ENCODE data around the gene MAP4K3.
"Not testable (repeated sequence)": the region's sequence is repeated elsewhere in the genome, so short reads cannot be mapped to it uniquely, and the experiment has no call there.

MAP4K3 gene

DNA sequence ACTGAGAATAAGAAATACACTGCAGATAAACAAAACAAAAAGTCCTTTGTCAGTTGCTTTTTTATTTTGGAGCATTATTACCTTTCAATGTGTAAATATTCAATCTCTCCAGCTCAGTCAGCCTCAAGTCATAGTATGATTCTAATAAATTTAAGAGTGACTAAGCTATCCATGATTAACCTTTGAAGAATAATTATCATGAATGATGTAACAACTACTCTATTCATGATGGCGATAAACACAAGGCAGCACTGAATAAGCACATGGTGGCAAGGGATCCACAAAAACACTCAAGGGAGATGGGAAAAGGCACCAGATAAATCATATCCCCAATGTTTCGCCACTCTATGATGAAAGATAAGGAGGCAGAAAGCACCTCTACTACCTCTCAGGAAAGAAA lies 67.0 kb downstream of the MAP4K3 start:
- peak; percentile 34 for DNase-seq (ENCODE audit: low read depth)

GRCh38 chr2:39368846-39369245 lies 68.2 kb downstream of the MAP4K3 start:
- DNase-seq (ENCODE audit: low read depth) = no peak

- DNase-seq (ENCODE audit: low read depth) = no peak
Observed at GRCh38 chr2:39368376-39368775, 68.7 kb downstream of the MAP4K3 start.

- no peak for DNase-seq (ENCODE audit: low read depth)
Observed at GRCh38 chr2:39362595-39362994, 74.5 kb downstream of the MAP4K3 start.

DNA sequence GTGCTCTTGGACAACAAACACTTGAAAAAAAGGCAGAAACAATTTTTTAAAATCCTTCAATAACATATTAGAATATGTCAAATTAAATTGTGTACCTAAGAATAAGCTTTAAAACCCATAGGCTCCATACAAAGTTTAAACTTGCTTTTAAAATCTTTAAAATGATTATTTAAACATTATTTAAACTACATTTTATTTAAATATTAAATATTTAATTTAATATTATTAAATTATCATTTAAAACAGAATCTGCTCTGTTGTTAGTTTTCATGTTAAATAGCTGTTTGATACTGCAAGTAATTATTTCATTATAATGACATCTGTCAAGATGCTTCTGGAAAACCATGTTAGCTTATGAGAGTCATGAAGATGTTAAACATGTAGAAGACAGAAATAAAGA lies 75.6 kb downstream of the MAP4K3 start:
- DNase-seq (ENCODE audit: low read depth) = no peak

DNA sequence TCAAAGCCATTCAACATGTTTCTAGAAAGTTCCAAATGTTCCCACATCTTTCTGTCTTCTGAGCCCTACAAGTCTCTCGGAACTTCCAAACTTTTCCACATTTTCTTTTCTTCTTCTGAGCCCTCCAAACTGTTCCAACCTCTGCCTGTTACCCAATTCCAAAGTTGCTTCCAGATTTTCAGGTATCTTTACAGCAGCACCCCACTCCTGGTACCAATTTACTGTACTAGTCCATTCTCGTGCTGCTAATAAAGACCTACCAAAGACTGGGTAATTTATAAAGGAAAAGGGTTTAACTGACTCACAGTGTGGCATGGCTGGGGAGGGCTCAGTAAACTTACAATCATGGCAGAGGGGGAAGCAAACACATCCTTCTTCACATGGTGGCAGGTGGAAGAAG lies 76.7 kb downstream of the MAP4K3 start:
- not testable (repeated sequence) for DNase-seq (ENCODE audit: low read depth)

- no peak for DNase-seq (ENCODE audit: low read depth)
Observed at GRCh38 chr2:39359453-39360038, 77.5 kb downstream of the MAP4K3 start.

GRCh38 chr2:39356922-39357639 lies 80.0 kb downstream of the MAP4K3 start:
- no peak for DNase-seq (ENCODE audit: low read depth)

- no peak for DNase-seq (ENCODE audit: low read depth)
Observed at GRCh38 chr2:39350658-39351057, 86.4 kb downstream of the MAP4K3 start.

GRCh38 chr2:39338502-39338901 lies 98.6 kb downstream of the MAP4K3 start:
- no peak for DNase-seq (ENCODE audit: low read depth)

- DNase-seq (ENCODE audit: low read depth) = no peak
Observed at GRCh38 chr2:39335930-39336329, 101.2 kb downstream of the MAP4K3 start.

DNA sequence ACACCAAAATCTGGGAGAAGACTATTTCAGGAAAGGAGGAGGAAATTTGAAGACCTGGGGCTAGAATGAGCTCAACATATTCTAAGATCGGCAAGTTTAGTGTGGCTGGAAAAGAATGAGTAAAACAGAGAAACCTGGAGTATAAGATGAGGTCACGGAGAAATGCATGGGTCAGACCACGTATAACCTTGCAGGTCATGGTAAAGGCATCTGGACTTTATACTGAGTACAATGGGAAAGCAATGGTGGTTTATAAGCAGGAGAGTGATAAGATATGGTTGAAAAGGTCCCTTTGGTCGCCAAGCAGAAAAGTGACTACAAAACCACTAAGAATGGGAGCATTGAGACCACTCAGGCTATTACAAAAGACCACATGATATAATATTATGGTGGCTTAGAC lies 102.1 kb downstream of the MAP4K3 start:
- DNase-seq (ENCODE audit: low read depth) = no peak

DNA sequence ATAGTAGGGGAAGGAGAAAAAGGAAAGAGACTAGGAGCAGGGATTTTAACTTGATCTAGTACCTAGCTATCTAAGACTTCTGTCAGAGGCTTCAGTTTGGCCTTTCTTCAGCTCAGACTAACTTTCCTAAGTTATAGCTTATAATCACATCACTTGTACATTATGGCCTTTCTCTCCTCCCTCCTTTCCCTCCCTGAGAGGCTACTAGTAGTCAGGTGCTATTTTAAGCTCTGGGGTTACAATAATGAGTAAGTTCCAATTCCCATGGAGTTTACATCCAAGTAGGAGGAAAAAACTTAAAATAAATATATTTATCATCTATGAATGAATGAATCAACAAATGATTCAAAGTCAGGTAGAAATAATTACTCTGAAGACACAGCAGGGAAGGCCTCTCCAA lies 102.6 kb downstream of the MAP4K3 start:
- no peak for DNase-seq (ENCODE audit: low read depth)

GRCh38 chr2:39326644-39327043 lies 110.4 kb downstream of the MAP4K3 start:
- peak; percentile 9 for DNase-seq (ENCODE audit: low read depth)

- peak; percentile 70 for DNase-seq (ENCODE audit: low read depth)
Observed at GRCh38 chr2:39325966-39326365, 111.1 kb downstream of the MAP4K3 start.

GRCh38 chr2:39321056-39322035 lies 115.7 kb downstream of the MAP4K3 start:
- DNase-seq (ENCODE audit: low read depth) = not testable (repeated sequence)

DNA sequence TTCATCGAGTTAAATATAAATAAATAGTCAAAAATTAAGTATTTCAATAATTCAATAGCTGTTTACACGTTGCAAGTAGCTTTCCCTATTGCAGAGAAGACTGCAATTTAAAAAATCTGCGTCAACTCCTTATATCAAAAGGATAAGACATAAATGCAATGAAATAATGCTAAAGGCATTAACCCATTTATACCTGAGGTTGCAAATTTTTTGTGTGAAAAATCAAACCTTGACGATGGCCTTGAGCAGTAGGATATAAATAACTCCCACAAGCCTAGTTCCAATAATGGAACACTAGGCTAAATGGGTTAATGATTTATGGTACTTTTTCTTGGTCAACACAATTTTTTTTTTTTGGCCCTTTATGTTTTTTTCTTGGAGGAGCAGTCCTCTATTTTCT lies 116.9 kb downstream of the MAP4K3 start:
- DNase-seq (ENCODE audit: low read depth) = no peak

GRCh38 chr2:39313575-39313974 lies 123.5 kb downstream of the MAP4K3 start:
- peak; percentile 73 for DNase-seq (ENCODE audit: low read depth)

DNA sequence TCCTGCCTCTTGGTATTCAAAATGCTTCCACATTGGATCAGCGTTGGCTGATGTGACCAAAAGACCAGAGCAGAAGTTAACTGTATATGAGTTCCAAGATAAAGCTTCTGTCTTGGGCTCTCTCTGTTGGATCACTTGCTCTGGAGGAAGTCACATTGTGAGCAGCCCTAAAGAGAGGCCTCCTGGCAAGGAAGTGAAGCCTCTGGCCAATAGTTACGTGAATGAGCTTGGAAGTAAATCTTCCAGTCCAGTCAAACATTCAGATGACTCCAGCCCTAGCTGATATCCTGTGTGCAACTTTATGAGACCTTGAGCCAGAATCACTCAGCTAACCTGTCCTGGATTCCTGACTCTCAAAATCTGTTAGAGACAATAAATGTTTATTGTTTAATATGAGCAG lies 125.6 kb downstream of the MAP4K3 start:
- no peak for DNase-seq (ENCODE audit: low read depth)

DNA sequence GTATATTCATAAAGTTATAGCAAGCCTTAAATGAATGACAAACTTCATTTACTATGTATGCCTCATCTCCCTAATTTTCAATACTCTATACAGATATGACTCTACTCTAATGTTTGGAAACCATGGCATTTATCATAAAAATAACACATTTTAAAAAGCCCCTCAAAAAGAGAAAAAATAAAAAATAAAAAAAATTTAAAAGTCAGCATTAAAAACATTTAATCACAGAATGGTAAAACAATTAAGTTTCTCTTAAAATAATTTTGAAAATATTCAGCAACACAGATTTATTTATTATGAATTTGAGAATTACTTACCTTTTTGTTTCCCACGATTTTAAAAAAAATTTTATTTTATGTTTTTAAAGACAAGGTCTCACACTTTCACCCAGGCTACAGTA lies 128.3 kb downstream of the MAP4K3 start:
- no peak for DNase-seq (ENCODE audit: low read depth)

GRCh38 chr2:39306626-39307025 lies 130.5 kb downstream of the MAP4K3 start:
- no peak for DNase-seq (ENCODE audit: low read depth)

GRCh38 chr2:39304729-39305128 lies 132.4 kb downstream of the MAP4K3 start:
- no peak for DNase-seq (ENCODE audit: low read depth)

- DNase-seq (ENCODE audit: low read depth) = no peak
Observed at GRCh38 chr2:39304200-39304599, 132.9 kb downstream of the MAP4K3 start.
